PC-9 (cell line): Measurements from ENCODE around the gene CCM2. TPM values are rescaled to one million over a fixed set of nuclear protein-coding genes. Genes with fewer than 3 reads are reported as not detected.

Experiments
- BruUV-seq: library from RNA; stranded (reverse); fragments of 400-500 nt; replicated peaks from 2 replicates; lab custom pipeline; 2021; lab: Mats Ljungman, UMichigan
- CTCF ChIA-PET: fragments of 300-600 bp; sonication (Branson Sonifier 250); formaldehyde crosslinking; loops from one replicate; lab custom pipeline; 2022; ENCODE audit warnings: antibody characterized with exemption; lab: Charles Lee
- POLR2A ChIA-PET: fragments of 300-600 bp; sonication (Branson Sonifier 250); formaldehyde crosslinking; loops from one replicate; lab custom pipeline; 2022; ENCODE audit warnings: antibody characterized with exemption; ENCODE audit not compliant: unreplicated experiment; lab: Charles Lee
- DNase-seq, 2 experiments: peaks; one replicate each; pipeline versions ENCODE4 v3.0.0 to v3.0.0-alpha.2; 2015 to 2022; ENCODE audit warnings: mixed read lengths in 1 of 2
- H2AFZ ChIP-seq: fragments of 200-600 bp; sonication (generic); 2 replicates; pipeline ENCODE4 v1.8.1; 2017; ENCODE audit warnings: antibody characterized with exemption
- H3F3A ChIP-seq: fragments of 200-600 bp; sonication (generic); 2 replicates; pipeline ENCODE4 v1.8.1; 2017; ENCODE audit warnings: antibody characterized with exemption, mild to moderate bottlenecking, low read depth; ENCODE audit not compliant: insufficient read depth
- H3K27ac ChIP-seq: fragments of 200-600 bp; sonication (generic); 2 replicates; pipeline ENCODE4 v1.6.1; 2016; ENCODE audit warnings: mixed run types
- H3K27me3 ChIP-seq: fragments of 200-600 bp; sonication (generic); 2 replicates; pipeline ENCODE4 v1.6.1; 2016; ENCODE audit warnings: low read depth, mixed run types; ENCODE audit not compliant: insufficient read depth
- H3K36me3 ChIP-seq: fragments of 200-600 bp; sonication (generic); 2 replicates; pipeline ENCODE4 v1.6.1; 2016; ENCODE audit warnings: low read depth, mixed run types
- H3K4me1 ChIP-seq: fragments of 200-600 bp; sonication (generic); replicated peaks from 2 replicates; pipeline ENCODE4 v1.6.1; 2016; ENCODE audit warnings: mixed run types; ENCODE audit not compliant: insufficient read depth
- H3K4me2 ChIP-seq: fragments of 200-600 bp; sonication (generic); 2 replicates; pipeline ENCODE4 v1.6.1; 2017; ENCODE audit warnings: mixed run types
- H3K4me3 ChIP-seq: fragments of 200-600 bp; sonication (generic); 2 replicates; pipeline ENCODE4 v1.6.1; 2016; ENCODE audit warnings: mixed run types
- H3K79me2 ChIP-seq: fragments of 200-600 bp; sonication (generic); 2 replicates; pipeline ENCODE4 v1.6.1; 2017; ENCODE audit warnings: low read depth, mixed run types
- H3K9me2 ChIP-seq: fragments of 200-600 bp; sonication (generic); 2 replicates; pipeline ENCODE4 v1.8.1; 2017; ENCODE audit warnings: mild to moderate bottlenecking; ENCODE audit not compliant: insufficient read depth
- H3K9me3 ChIP-seq: fragments of 200-600 bp; sonication (generic); 2 replicates; pipeline ENCODE4 v1.8.1; 2016; ENCODE audit warnings: low read depth; ENCODE audit not compliant: insufficient read depth
- H4K20me1 ChIP-seq: fragments of 200-600 bp; sonication (generic); 2 replicates; pipeline ENCODE4 v1.8.1; 2017; ENCODE audit not compliant: insufficient read depth
- EZH2 ChIP-seq: fragments of 200-600 bp; sonication (generic); IDR thresholded peaks from 2 replicates; pipeline ENCODE4 v1.8.0; 2017; ENCODE audit warnings: antibody characterized with exemption, low read depth
- intact Hi-C: fragments of 100-400 bp; cut with micrococcal nuclease; formaldehyde crosslinking; loops from one replicate; pipeline ENCODE4 v1.10.0; 2022; ENCODE audit not compliant: unreplicated experiment
- total RNA-seq: library from RNA; stranded (reverse); gene quantifications from 2 replicates; pipeline ENCODE4 v1.2.3, GENCODE V29; 2021
- TF ChIP-seq, protein P1 (sequence below): fragments of 200-600 bp; sonication (generic); conservative IDR thresholded peaks from 2 replicates; pipeline ENCODE4 v1.6.1; 2017; ENCODE audit warnings: mixed run types, antibody characterized with exemption, mild to moderate bottlenecking, moderate library complexity

CCM2 gene
- total RNA-seq, 1 experiment from 2014 or later: 54.2 TPM

DNA sequence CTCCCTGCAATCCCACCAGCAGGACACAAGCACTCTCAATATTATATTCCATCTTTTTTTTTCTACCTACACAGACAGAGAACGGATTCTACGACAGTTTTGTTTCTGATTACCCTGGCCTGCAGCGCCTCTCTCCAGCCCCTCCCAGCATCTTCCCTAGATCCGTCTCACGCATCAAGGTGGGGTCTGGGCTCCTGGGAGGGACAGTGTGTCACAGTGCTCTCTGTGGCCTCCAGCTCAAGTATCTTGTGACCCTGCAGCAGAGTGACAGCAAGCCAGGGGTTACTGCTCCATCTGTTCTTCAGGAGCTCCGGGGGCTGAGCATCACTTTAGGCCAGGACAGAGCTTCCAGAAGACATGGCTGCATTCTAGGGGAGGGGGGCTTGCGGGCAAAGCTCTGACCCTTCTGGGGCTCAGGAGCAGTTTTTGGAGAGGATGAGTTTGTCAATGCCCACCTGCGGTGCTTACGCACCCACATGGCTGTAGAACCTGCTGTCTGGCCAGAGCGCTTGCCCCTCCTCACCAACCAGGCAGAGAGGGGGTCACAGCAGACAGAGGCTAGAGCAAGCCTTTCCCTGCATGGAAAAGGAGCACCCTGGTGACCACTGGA is 43.7 kb upstream of the CCM2 start:
- Histone ChIP-seq H3K4me2 (no peak overlapping the region), H3K79me2 (no peaks in the 10 kb centered on the region), H3K4me1 (peaks cover 9% of the 10 kb centered on the region; the same call in 1 of the 2 replicates), H3F3A (peaks cover 12% of the 10 kb centered on the region; the same call in 1 of the 2 replicates), H3K9me3 (no peaks in the 10 kb centered on the region), H4K20me1 (no peaks in the 10 kb centered on the region), H3K4me3 (no peak overlapping the region), H3K9me2 (no peaks in the 10 kb centered on the region), H2AFZ (no peak overlapping the region), H3K27me3 (peaks cover 6% of the 10 kb centered on the region), H3K27ac (no peak overlapping the region), H3K36me3 (no peaks in the 10 kb centered on the region)
- intact Hi-C loops: no loop called here
- DNase-seq: no peak
- ChIA-PET CTCF (interaction anchor here (0.7 kb wide), 1 partner anchor 578 kb away, joined by 5 read pairs; no protein-coding TSS in a partner anchor), POLR2A (interaction anchor here (0.6 kb wide), 1 partner anchor 43 kb away, joined by 9 read pairs; no protein-coding TSS in a partner anchor)
- TF ChIP-seq, protein P1, sequence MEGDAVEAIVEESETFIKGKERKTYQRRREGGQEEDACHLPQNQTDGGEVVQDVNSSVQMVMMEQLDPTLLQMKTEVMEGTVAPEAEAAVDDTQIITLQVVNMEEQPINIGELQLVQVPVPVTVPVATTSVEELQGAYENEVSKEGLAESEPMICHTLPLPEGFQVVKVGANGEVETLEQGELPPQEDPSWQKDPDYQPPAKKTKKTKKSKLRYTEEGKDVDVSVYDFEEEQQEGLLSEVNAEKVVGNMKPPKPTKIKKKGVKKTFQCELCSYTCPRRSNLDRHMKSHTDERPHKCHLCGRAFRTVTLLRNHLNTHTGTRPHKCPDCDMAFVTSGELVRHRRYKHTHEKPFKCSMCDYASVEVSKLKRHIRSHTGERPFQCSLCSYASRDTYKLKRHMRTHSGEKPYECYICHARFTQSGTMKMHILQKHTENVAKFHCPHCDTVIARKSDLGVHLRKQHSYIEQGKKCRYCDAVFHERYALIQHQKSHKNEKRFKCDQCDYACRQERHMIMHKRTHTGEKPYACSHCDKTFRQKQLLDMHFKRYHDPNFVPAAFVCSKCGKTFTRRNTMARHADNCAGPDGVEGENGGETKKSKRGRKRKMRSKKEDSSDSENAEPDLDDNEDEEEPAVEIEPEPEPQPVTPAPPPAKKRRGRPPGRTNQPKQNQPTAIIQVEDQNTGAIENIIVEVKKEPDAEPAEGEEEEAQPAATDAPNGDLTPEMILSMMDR: no peak
- TF ChIP-seq EZH2: no peak
- BruUV-seq: no TSS peak

DNA sequence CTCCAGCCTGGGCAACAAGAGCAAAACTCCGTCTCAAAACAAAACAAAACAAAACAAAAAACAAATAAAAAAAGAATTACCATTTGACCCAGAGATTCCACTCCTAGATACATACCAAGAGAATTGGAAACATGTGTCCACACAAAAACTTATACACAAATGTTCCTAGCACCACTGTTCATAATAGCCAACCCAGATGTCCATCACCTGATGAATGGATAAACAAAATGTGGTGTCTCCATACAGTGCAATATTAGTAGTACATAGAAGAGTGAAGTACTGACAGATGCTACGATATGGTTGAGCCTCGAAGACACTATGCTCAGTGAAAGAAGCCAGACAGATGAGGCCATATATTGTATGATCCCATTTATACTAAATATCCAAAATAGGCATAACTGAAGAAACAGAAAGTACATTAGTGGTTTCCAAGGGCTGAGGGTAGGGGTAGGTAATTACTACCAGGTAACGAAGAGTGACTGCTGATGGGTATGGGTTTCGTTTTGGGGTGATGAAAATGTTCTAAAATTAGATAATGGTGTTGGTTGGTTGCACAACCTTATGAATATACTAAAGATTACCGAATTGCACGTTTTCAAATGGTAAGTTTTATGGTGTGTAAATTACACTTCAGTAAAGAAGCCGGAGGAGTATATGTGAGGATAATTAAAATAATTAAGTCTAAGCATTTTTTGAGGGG is 41.2 kb upstream of the CCM2 start:
- Histone ChIP-seq H3K4me3 (no peak overlapping the region), H3K4me2 (no peak overlapping the region), H3K27me3 (no peaks in the 10 kb centered on the region), H2AFZ (no peak overlapping the region), H4K20me1 (no peaks in the 10 kb centered on the region), H3K36me3 (no peaks in the 10 kb centered on the region), H3K9me3 (no peaks in the 10 kb centered on the region), H3K79me2 (no peaks in the 10 kb centered on the region), H3K4me1 (peaks cover 9% of the 10 kb centered on the region; the same call in 1 of the 2 replicates), H3F3A (peaks cover 12% of the 10 kb centered on the region; the same call in 1 of the 2 replicates), H3K27ac (no peak overlapping the region), H3K9me2 (no peaks in the 10 kb centered on the region)
- intact Hi-C loops: no loop called here
- CTCF ChIA-PET: no interaction called here
- POLR2A ChIA-PET: no interaction called here
- no peak for DNase-seq
- no TSS peak for BruUV-seq
- TF ChIP-seq, protein P1: no peak
- no peak for TF ChIP-seq EZH2

DNA sequence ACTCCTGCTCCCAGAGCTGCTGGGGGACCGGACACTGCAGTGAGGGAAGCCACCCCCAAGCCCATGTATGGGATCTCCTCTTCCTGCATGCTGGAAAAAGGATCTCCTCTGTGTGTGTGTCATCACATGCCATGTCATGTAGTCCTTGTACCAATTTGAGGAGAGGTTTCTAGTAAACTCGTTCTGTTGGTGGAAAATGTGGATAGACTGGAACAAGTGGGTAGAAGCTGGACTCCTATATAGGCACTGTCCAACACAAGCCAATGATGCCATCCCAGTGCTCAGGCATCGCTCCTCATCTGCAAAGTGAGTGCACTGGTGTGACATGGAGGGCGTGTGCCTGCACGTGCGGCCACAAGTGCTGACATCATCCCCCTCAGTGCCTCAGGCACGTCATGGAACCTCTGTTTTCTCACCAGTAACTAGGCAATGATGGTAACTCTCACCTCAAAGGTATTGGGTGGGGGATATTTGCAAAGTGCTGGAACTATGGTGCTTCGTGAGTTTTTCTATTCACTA is 40.5 kb upstream of the CCM2 start:
- H3K79me2 ChIP-seq: no peaks in the 10 kb centered on the region
- ChIA-PET POLR2A (no interaction called here), CTCF (interaction anchor here (0.6 kb wide), 1 partner anchor 10 kb away, joined by 9 read pairs; no protein-coding TSS in a partner anchor)
- BruUV-seq: no TSS peak
- no peaks in the 10 kb centered on the region for H3K36me3 ChIP-seq
- intact Hi-C loops: no loop called here
- H3K4me3 ChIP-seq: no peak overlapping the region
- H4K20me1 ChIP-seq: no peaks in the 10 kb centered on the region
- no peaks in the 10 kb centered on the region for H3K9me3 ChIP-seq
- peaks cover 9% of the 10 kb centered on the region; the same call in 1 of the 2 replicates for H3K4me1 ChIP-seq
- no peak overlapping the region for H3K4me2 ChIP-seq
- no peaks in the 10 kb centered on the region for H3K27me3 ChIP-seq
- no peak overlapping the region for H3K27ac ChIP-seq
- no peaks in the 10 kb centered on the region for H3K9me2 ChIP-seq
- peaks cover 12% of the 10 kb centered on the region; the same call in 1 of the 2 replicates for H3F3A ChIP-seq
- TF ChIP-seq EZH2: no peak
- TF ChIP-seq, protein P1: no peak
- H2AFZ ChIP-seq: no peak overlapping the region
- peak; percentile 74 for DNase-seq
